Retina (tissue), 1 donor: ENCODE measurements around the gene SH3BP1.
"Not testable (repeated sequence)": the region's sequence is repeated elsewhere in the genome, so short reads cannot be mapped to it uniquely, and the experiment has no call there.

Experiments
- DNase-seq: peaks from one replicate; pipeline ENCODE4 v3.0.0-alpha.2; 2016

SH3BP1 gene

DNA sequence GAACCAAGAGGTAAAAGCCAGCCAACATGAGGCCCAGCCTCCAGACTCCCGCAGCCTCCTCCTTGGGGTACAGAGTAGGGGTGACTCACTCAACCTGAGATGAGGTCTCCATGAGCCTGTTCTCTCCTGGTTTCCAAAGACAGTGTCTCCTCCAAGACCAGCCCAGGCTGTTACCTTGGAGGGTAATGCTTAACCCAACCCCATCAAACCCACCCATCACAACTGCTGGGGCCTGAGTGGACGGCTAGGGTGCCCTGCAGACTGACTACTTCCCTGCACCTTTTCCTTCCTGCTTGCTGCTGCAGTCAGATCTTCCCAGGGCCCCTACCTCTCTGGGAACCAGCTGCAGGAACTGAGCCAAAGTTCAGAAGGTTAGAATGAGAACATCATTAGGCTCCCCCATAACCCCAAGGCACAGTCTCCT is 41.5 kb downstream of the SH3BP1 start:
- no peak for DNase-seq

DNA sequence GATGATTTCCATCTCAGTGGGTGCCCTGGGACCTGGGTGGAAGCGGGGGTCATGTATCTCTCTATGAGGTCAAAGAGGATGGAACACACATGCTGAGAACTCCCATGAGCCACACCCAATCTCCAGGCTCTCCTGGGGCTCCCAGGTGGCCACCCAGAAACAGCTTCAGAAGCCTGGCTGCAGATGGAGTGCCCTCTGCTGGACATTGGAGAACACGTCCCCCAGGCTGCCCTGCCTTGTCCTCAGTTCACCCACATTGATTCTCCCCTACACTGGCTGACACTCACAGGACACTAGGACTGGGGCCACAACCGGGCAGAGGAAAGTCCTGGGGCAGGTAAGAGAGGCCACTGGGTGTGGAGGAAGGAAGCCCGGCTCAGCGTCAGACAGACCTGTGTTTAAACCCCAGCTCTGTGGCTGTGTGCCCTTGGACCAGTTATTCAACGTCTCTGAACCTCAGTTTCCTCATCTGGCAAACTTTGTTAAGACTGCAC is 42.1 kb downstream of the SH3BP1 start:
- peak; percentile 67 for DNase-seq

DNA sequence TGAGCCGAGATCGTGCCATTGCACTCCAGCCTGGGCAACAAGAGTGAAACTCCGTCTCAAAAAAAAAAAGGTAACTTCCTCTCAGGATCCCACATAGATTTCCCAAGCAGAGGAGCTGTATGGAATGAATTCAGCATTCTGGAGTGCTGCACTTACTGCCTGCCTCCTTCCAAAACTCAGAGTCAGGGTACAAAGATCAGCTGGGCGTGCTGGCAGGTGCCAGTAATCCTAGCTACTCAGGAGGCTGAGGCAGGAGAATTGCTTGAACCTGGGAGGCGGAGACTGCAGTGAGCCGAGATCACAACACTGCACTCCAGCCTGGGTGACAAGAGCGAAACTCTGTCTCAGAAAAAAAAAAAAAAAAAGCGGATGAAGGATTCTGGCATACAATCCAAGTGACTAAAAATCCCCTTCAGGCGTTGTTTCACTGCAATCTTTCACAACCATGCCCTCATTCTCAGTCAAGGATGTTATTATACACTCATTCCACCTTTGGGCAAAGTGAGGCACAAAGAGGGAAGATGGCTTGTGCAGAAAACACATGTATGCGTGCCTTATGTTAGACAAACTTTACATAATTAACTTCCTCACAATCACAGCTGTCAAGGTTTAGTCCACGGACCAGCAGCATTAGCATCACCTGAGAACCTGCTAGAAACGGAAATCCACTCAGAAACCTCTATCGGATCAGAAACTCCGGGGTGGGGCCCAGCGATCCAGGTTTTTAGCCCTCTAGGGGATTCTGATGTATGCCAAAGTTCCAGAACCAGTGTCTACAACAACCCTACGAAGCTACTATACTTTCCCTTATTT is 45.5 kb downstream of the SH3BP1 start:
- no peak for DNase-seq

GRCh38 chr22:37686002-37686982 is 46.8 kb downstream of the SH3BP1 start, which contains the start of gene NOL12:
Gene NOL12 (plus strand): TSS chr22:37686343. CDS start chr22:37686393, 50 bp downstream.
- peak; percentile 99 for DNase-seq

DNA sequence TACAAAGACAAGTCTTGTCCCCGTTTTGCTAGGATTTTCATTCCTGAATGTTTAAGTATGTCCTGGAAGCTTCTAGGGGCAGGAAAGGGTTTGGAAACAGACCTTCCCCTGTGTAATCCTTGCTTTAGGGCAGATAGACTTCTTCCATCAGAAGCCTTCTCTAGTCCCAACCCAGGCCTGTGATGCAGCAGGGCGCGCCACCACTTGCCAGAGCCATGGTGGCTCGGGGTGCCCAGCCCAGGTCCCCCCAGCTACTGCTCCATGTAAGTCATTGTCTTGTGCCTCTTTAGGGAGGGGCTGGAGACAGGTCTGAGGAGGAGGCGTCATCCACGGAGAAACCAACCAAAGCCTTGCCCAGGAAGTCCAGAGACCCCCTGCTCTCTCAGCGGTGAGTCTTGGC is 50.9 kb downstream of the SH3BP1 start:
- no peak for DNase-seq

GRCh38 chr22:37690901-37691504 is 51.5 kb downstream of the SH3BP1 start:
- no peak for DNase-seq

DNA sequence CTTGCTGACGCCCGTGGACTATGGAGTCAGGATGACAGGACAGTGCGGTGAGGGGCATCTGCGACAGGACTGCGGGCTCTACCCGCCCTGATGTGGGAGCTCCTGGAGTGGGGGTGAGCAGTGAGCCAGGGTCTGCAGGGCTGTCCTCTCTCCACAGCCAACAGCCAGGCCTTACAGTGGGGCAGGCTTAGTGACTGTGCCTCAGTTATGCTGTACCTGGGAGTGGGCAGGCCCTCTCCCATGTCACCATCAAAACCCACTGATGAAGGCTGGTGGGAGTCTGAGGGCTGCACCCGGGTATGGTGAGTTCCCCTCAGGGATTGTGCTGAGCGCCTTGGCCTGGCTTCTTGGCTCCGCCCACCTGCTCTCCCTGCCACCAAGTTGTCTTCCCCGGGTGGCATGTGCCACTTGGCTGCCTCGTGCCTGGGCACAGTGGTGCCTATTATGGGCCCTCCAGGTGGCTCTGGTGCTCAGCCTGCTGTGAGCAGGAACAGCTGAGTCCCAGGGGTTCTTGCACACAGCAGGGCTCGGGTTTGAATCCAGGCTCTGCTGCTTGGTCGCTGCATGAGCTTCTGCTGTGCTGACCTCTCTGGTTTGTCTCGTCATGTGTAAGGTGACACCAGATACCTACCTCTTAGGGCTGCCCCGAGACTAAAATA is 53.3 kb downstream of the SH3BP1 start:
- no peak for DNase-seq

- DNase-seq, result not testable (repeated sequence)
Measured at GRCh38 chr22:37694131-37694530, 54.7 kb downstream of the SH3BP1 start.

DNA sequence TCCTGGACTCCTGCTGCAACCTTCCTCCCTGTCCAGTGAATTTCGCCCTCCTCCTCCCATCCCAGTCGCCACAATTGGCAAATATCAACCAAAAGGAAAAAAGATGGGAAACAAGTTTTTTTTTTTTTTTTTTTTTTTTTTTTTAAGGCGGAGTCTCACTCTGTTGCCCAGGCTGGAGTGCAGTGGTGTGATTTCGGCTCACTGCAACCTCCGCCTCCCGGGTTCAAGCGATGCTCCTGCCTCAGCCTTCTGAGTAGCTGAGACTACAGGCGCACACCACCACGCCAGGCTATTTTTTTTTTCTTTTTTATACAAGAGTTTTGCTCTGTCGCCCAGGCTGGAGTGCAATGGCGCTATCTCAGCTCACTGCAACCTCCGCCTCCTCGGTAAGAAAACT is 56.8 kb downstream of the SH3BP1 start:
- not testable (repeated sequence) for DNase-seq

- DNase-seq, result peak; percentile 95
Measured at GRCh38 chr22:37696657-37697537, 57.4 kb downstream of the SH3BP1 start, which contains the start of gene TRIOBP. Gene TRIOBP (plus strand): TSS chr22:37697048. CDS start chr22:37701366, 4,318 bp downstream.

DNA sequence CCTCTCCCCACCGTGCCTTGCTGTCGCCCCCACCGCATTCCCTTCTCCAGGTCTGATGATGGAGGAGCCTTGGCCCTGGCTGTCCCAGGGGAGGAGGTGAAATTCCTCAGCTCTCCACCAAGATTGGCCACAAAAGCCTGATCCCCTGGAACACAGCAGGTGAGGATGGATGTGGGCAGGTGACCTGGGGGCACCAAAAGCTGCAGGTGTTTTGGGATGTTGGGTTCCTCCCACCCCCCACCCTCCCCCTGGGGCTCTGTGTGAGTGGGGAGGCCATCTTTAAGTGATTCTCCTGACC is 58.0 kb downstream of the SH3BP1 start:
- DNase-seq, result no peak

- no peak for DNase-seq
Measured at GRCh38 chr22:37701141-37701786, 61.8 kb downstream of the SH3BP1 start.

GRCh38 chr22:37703906-37704305 is 64.4 kb downstream of the SH3BP1 start:
- DNase-seq, result no peak

DNA sequence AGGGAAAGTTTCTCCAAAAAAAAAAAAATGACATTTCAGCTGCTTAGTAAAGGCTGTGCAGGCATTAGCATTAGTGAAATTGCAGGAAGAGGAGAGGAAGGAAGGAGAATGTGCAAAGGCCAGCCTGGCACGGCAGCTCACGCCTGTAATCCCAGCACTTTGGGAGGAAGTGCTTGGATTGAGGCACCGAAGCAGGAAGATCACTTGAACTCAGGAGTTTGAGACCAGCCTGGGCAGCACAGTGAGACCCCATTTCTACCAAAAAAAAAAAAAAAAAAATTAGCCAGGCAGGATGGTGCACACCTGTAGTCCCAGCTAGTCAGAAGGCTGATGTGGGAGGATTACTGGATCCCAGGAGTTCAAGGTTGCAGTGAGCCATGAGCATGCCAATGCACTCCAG is 65.2 kb downstream of the SH3BP1 start:
- no peak for DNase-seq

- no peak for DNase-seq
Measured at GRCh38 chr22:37705205-37705604, 65.7 kb downstream of the SH3BP1 start.
